Activated T-helper 1 cell treated with Interleukin-2 at 50 U/mL for 16 hours (primary cell): ENCODE results near the gene SDHAF2.
"Not testable (repeated sequence)": the region's sequence is repeated elsewhere in the genome, so short reads cannot be mapped to it uniquely, and the experiment has no call there.

Source experiments
- DNase-seq: peaks from one replicate; pipeline ENCODE4 v3.0.0-alpha.2; 2020; ENCODE audit warnings: low read depth

SDHAF2 gene

GRCh38 chr11:61476371-61476770 lies 46.4 kb downstream of the SDHAF2 start:
- no peak for DNase-seq

GRCh38 chr11:61477126-61477525 lies 47.2 kb downstream of the SDHAF2 start:
- no peak for DNase-seq

GRCh38 chr11:61477727-61478148 lies 47.8 kb downstream of the SDHAF2 start:
- DNase-seq: peak; percentile 38

DNA sequence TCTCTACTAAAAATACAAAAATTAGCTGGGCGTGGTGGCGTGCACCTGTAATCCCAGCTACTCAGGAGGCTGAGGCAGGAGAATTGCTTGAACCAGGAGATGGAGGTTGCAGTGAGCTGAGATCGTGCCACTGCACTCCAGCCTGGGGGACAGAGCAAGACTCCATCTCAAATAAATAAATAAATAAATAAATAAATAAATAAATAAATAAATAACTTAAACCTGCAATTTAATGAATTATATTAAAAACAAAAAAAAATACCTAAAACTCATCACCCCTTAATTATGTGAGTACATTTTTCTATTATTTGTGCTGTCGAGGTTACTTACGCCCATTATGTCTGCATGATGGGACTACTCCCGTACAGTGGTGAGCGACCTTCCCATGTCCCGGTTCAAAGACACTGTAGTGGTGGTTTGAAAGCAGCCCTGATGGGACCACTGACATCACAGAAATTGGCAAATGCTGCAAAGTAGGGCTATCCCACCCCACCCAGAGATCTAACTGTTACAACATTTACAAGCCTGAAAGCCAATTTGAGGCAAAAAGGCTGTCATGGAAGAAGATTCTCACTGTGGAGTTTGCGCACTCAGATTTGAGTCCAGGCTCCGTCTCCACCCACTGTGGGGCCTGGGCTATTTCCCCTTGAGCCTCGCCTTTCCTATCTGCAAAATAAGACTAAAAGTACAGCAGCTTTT lies 49.6 kb downstream of the SDHAF2 start:
- not testable (repeated sequence) for DNase-seq

DNA sequence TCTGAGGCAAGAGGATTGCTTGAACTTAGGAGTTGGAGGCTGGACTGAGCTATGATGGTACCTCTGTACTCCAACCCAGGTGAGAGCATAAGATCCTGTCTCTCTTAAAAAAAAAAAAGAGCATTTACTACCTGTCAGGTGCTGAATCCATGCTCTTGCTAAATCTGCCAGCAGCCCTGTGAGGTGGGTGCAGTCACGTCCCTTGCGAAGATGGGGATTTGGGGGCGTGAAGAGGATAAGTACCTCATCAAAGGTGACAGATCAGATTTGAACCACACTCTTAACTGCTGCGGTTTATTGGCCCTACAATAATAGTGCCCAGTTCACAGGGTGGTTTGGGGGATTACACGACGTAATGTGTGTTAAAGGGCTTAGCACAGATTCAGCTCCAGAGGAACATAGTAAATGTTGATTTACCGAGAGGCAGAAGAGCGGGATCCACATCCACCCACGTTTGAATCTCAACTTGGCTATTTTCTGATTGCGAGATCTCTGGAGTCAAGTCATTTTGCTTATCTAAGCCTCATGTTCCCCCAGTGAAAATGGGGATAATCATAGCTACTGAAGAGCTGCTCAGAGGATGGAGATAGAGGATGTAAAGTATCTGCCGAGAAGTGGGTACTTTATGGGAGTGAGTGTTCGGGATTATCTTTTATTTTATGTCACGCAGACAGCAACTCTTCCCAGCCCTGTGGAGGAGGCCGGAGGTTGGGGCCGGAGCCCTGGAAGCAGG lies 50.5 kb downstream of the SDHAF2 start:
- DNase-seq: no peak

GRCh38 chr11:61480994-61481335 lies 51.0 kb downstream of the SDHAF2 start:
- DNase-seq: no peak

- DNase-seq: no peak
Measured at GRCh38 chr11:61481806-61482205, 51.9 kb downstream of the SDHAF2 start.

DNA sequence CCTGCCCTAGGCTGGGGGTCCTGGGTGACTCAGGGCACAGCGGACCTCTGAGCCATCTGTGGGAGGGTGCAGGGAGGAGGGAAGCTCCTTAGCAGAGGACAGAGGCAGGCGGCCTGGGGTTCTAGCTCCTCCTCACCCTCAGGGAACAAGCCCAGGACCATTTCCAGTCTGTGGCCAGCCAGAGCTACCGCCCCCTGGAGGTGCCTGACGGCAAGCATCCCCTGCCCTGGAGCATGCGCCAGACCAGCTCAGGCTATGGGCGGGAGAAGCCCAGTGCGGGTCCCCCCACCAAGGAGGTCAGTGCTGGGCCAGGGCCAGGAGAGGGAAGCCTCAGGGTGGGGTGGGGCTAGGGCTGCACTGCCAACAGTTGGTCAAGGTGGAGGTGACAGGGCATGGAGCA lies 52.6 kb downstream of the SDHAF2 start:
- no peak for DNase-seq

- no peak for DNase-seq
Measured at GRCh38 chr11:61484541-61484940, 54.6 kb downstream of the SDHAF2 start.

DNA sequence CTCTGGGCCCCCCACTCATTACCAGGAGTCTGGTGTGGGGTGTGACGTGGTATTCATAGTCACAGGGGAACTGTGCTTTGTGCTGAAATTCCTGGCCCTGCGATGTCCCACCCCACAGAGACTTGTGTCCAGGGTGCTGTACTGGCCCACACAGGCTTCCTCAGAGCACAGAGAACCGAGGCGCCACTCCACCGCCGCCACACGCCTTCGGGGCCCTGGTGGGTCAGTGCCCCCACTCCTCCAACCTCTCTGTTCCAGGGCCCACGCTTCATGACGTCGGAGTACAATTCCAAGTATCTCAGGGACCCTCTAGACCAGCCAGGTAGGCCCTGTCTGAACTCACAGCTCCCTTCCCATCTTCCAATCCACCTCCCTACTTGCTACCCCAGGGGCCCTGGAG lies 55.2 kb downstream of the SDHAF2 start:
- no peak for DNase-seq

GRCh38 chr11:61486011-61486620 lies 56.2 kb downstream of the SDHAF2 start:
- DNase-seq: no peak

DNA sequence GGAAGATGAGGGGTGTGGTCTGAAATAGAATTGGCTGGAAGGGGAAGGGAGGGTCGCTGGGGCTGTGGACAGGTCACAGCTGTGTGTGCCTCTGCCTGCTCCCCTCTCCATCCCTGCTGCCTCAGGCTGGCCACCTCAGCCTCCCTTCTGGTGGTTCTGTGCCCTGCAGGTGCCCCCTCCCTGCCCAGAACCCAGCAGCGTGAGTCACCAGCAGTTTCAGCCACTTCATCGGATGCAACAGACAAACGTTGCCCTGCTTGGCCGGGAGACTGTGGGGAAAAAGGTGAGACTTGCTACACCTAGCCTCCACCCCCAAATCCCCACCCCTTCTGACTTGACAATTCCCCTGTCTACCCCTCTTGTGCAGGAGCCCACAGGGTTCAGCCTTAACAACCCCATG lies 56.9 kb downstream of the SDHAF2 start:
- DNase-seq: no peak

GRCh38 chr11:61487342-61488025 lies 57.6 kb downstream of the SDHAF2 start:
- DNase-seq: no peak

- no peak for DNase-seq
Measured at GRCh38 chr11:61488651-61489291, 58.8 kb downstream of the SDHAF2 start.

DNA sequence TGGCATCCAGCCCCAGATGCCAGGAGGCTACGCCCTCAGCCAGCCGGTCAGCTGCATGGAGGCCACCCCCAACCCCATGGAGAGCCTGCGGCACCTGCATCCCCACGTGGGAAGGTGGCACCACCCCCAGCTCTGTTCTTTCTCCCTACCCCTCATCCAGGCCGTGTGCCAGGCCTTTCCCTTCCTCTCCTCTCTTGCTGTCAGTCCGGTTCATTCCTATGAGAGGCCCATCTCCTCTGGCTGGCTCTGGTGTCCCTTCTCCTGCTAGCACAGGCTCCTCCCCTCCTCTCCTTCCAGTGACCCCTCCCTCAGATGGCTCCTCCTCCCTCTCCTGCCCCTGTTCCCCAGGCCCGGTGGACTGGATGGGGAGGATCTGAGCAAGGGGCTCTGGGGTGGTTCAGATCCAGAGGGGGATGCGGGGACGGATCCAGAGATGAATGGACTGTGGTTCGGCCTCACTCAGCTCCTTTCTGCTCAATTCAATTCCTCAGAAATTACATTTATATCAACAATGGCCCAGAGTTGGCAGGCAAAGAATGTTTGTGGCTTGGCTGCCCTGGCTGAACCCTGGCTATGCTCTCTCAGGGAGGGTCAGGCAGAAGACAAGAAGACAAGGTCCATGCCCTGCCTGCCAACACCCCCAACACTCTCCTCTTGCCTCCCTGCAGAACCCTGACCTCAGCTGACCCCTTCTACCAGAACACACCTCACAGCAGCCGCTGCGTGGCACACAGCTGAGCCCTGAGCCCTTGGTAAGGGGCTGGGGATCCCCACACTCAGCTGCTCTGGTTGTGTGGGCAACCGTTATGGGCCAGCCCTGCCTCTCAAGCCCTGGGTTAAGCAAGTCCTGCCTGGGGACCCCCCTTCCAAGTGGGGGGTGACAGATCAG lies 60.2 kb downstream of the SDHAF2 start:
- no peak for DNase-seq

DNA sequence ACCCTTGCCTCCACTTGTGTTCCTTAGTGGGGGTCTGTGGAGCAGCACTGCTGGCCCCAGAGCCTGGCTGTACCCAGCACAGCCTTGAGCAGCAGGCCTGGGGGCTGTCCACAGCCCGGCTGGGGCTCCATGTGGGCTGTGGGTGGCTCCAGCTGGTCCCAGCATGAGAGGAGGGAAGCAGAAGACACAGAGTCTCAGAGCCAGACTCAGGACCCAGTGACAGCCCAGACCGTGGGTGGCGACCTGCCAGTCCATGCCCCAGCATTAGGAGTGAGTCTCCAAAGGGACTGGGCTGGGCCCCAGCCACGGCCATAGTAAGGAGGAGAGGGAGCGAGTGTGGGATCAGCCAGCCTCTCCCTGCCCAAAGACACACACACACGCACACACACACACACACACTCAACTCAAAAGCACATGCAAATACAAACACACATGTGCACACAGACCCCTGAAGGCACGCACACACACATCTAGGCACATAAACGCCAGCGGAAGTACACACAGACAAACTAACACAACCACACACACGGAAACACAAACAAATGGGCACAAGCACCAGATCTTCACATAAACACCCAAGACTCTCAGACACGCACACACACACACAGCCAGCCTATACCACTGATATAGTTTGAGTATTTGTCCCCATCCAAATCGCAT lies 61.9 kb downstream of the SDHAF2 start:
- DNase-seq: no peak

DNA sequence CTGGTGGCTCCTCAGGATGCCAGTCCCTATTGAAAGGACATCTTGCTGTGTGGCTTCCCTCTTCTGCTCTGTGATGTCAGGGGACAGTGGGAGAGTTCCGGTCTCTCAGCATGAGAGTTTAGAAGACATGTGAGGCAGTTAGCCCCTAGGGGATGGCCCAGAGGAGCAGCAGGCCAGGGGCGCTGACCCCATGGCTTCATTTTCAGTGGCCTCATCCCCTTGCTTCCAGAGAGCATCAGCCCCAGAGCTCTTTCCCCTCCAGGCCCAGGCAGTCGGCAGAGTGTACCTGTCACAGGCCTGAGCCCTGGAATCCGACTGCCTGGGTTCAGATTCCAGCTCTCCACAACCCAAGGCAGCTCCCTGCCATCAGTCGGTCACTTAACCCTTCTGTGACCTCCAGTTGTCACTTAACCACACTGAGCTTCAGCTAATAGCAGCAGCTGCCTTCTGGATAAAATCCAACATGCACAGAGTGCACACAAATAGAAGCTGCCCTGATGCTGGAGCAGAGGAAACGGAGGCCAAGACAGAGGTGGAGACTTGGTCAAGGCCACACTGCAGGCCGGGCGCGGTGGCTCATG lies 64.5 kb downstream of the SDHAF2 start:
- no peak for DNase-seq

GRCh38 chr11:61495801-61496601 lies 66.1 kb downstream of the SDHAF2 start:
- DNase-seq: no peak
